A549 (cell line): ENCODE data around the gene PAXX. TPM values are rescaled to one million over a fixed set of nuclear protein-coding genes. Genes with fewer than 3 reads are reported as not detected.

Experiments
- ATAC-seq, 2 experiments: fragments of 200-7000 bp in 1 of 2; fragments of >200 bp in 1 of 2; cut with Nextera tagmentation in 1 of 2; cut with Tn5 transposase in 1 of 2; 3 replicates each; pipeline versions ENCODE4 v1.8.0 to v1.9.1; 2018 to 2020; ENCODE audit warnings: mild to moderate bottlenecking in 1 of 2, moderate library complexity in 1 of 2
- CTCF ChIA-PET: fragments of 300-600 bp; sonication (Branson Sonifier 250); formaldehyde crosslinking; extraction: SDS; loops from one replicate; lab custom pipeline; 2021; ENCODE audit warnings: antibody characterized with exemption, inconsistent platforms; lab: Yijun Ruan, JAX
- POLR2A ChIA-PET: fragments of 350-600 bp; formaldehyde crosslinking; extraction: SDS; loops from one replicate; lab custom pipeline; 2021; ENCODE audit warnings: antibody characterized with exemption, inconsistent platforms; lab: Yijun Ruan, JAX
- DNase-seq, 2 experiments: peaks; one replicate each; pipeline versions ENCODE4 v3.0.0 to v3.0.0-alpha.2; 2011 to 2016; ENCODE audit warnings: low read depth in 1 of 2, low spot score in 1 of 2
- FAIRE-seq: peaks from 2 replicates; lab custom pipeline; 2011; peaks lifted over from hg19 to GRCh38; lab: Jason Lieb, UNC
- H3K27ac ChIP-seq, 2 experiments: fragments of >200 bp; sonication (Bioruptor Twin); formaldehyde crosslinking; 3 replicates each; pipeline ENCODE4 v1.5.1; 2016 to 2017
- H3K4me1 ChIP-seq: fragments of >200 bp; sonication (Bioruptor Twin); formaldehyde crosslinking; 3 replicates; pipeline ENCODE4 v1.6.1; 2016
- H3K4me2 ChIP-seq: fragments of >200 bp; sonication (Bioruptor Twin); formaldehyde crosslinking; 3 replicates; pipeline ENCODE4 v1.6.1; 2016
- H3K4me3 ChIP-seq: fragments of >200 bp; sonication (Bioruptor Twin); formaldehyde crosslinking; 3 replicates; pipeline ENCODE4 v1.5.1; 2016
- H3K9me3 ChIP-seq: fragments of >200 bp; sonication (Bioruptor Twin); formaldehyde crosslinking; 3 replicates; pipeline ENCODE4 v1.6.1; 2016
- CBX8 ChIP-seq: fragments of 200-600 bp; sonication (generic); IDR thresholded peaks from 2 replicates; pipeline ENCODE4 v1.6.1; 2016
- CEBPB ChIP-seq, 2 experiments: fragments of >200 bp in 1 of 2; sonication (Bioruptor Twin) in 1 of 2; formaldehyde crosslinking in 1 of 2; IDR thresholded peaks; 2 replicates each; pipeline ENCODE4 v1.6.1; 2012 to 2016
- FOSB ChIP-seq: fragments of 250-450 bp; sonication (Bioruptor Pico); IDR thresholded peaks from 2 replicates; pipeline ENCODE4 v1.5.0; 2020; ENCODE audit warnings: mild to moderate bottlenecking, moderate library complexity
- HOXB13 ChIP-seq: fragments of 250-450 bp; sonication (Bioruptor Pico); IDR thresholded peaks from 2 replicates; pipeline ENCODE4 v1.5.0; 2020; ENCODE audit warnings: low read depth, mild to moderate bottlenecking, moderate library complexity
- JUNB ChIP-seq: fragments of >200 bp; sonication (Bioruptor Twin); formaldehyde crosslinking; IDR thresholded peaks from 2 replicates; pipeline ENCODE4 v1.6.1; 2016
- KDM5A ChIP-seq: fragments of 200-600 bp; sonication (generic); IDR thresholded peaks from 2 replicates; pipeline ENCODE4 v1.6.1; 2016; ENCODE audit warnings: antibody characterized with exemption, mild to moderate bottlenecking
- MYC ChIP-seq: IDR thresholded peaks from 2 replicates; pipeline ENCODE4 v1.6.1; 2012; ENCODE audit warnings: mild to moderate bottlenecking, inconsistent platforms, low read length, improper control_type of control experiment, borderline replicate concordance
- PHF8 ChIP-seq: fragments of 200-600 bp; sonication (generic); IDR thresholded peaks from 2 replicates; pipeline ENCODE4 v1.6.1; 2016; ENCODE audit warnings: low read depth, mild to moderate bottlenecking, antibody characterized with exemption, moderate library complexity, borderline replicate concordance
- RARB ChIP-seq: fragments of 250-450 bp; sonication (Bioruptor Pico); IDR thresholded peaks from 2 replicates; pipeline ENCODE4 v1.8.0; 2021; ENCODE audit warnings: mild to moderate bottlenecking, moderate library complexity
- SREBF2 ChIP-seq: fragments of 450-650 bp; IDR thresholded peaks from 2 replicates; pipeline ENCODE4 v1.6.1; 2014; ENCODE audit warnings: mild to moderate bottlenecking, moderate library complexity
- TFCP2L1 ChIP-seq: fragments of 250-450 bp; sonication (Bioruptor Pico); IDR thresholded peaks from 2 replicates; pipeline ENCODE4 v1.5.0; 2021; ENCODE audit warnings: mild to moderate bottlenecking
- TP53 ChIP-seq: fragments of 250-450 bp; sonication (Bioruptor Pico); IDR thresholded peaks from 2 replicates; pipeline ENCODE4 v1.5.0; 2021; ENCODE audit warnings: mild to moderate bottlenecking, moderate library complexity
- ZC3H11A ChIP-seq: fragments of 450-650 bp; IDR thresholded peaks from 2 replicates; pipeline ENCODE4 v1.6.1; 2014; ENCODE audit warnings: antibody characterized with exemption, mild to moderate bottlenecking
- WGBS: methylation state at CpG from one replicate; pipeline ENCODE4 v1.1.6; 2017; ENCODE audit errors: missing lambda C conversion rate; 5-methylcytosine and 5-hydroxymethylcytosine counted together
- polyA plus RNA-seq, 4 experiments: library from polyadenylated mRNA; depleted of rRNA in 3 of 4; stranded (reverse); fragments of >200 nt; fragmentation: RNase III in 1 of 4; extraction: RNeasy Plus Mini Kit Qiagen cat#74134 plus additional on column Dnase treatment in 1 of 4; gene quantifications; 2 replicates in 3 of 4; 3 replicates in 1 of 4; pipeline ENCODE4 v1.2.3, GENCODE V29; 2011 to 2017
- TF ChIP-seq, protein P1 (sequence below): fragments of 150-350 bp; IDR thresholded peaks from 2 replicates; pipeline ENCODE4 v1.6.1; 2014; ENCODE audit warnings: low read depth, mild to moderate bottlenecking, low read length
- TF ChIP-seq, protein P2 (sequence below): fragments of >200 bp; sonication (Bioruptor Twin); formaldehyde crosslinking; IDR thresholded peaks from 3 replicates; pipeline ENCODE4 v1.5.1; 2016
- TF ChIP-seq, protein P3 (sequence below): IDR thresholded peaks from 2 replicates; pipeline ENCODE4 v1.6.1; 2012

PAXX gene
- polyA plus RNA-seq, 2 of the 4 experiments (the other 2 are of a cell fraction), result 15.6 to 53.2 TPM

DNA sequence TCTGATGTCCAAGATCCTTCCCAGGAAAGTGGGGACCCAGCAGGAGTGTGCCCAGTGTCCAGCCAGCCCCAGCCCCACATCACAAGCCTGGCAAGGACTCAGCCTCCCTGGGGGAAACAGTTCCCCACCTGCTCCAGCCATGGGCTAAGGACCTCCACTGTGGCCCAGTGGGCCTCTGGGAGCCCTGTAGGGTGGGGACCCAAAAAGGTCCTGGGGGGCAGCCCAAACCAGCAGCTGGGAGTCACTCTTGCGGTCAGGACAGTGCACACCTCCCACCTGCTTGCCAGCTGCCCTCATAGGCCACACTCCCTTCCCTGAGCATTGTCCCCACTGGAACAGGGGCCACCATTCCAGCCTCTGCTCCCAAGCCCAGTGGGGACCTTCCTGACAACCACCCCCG, 34.2 kb downstream of the PAXX start:
- CTCF ChIA-PET, result interaction anchor here (0.9 to 20.4 kb wide), 16 partner anchors 11 to 260 kb away, joined by 3 to 282 read pairs (median 4); partner anchors contain the start of genes C8G, ENTPD2, FBXW5 and LCN12
- no peak for FAIRE-seq
- WGBS, result 100% methylated on average over 2 of the region's 2 CpGs

DNA sequence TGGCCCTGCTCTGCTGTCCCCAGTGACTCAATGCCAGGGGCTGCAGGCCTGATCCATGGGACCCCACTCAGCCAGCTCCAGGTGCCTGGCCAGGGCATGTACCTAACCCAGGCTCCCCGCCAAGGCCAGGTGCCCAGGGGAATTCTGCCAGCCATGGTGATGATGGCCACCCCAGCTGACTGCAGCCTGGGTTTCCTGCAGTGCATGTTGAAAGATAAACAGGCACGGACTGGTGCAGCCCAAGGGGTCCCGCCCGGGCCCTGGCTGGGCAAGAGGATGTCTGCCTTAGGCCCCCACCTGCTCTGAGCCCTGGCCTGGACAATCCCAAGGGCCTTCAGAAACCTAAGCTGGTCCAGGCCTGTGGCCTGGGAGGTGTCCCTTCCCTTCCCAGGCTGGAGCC, 34.6 kb downstream of the PAXX start:
- ChIA-PET POLR2A (no interaction called here), CTCF (interaction anchor here (0.7 to 20.4 kb wide), 18 partner anchors 10 to 250 kb away, joined by 3 to 282 read pairs (median 4); partner anchors contain the start of genes C8G, ENTPD2, FBXW5 and LCN12)
- no peak overlapping the region for H3K4me3 ChIP-seq
- peak overlapping the region in 1 of 2 experiments; percentile 92; a peak in 3 of 6 replicates for H3K27ac ChIP-seq
- no peak for FAIRE-seq
- ATAC-seq, result no peak
- H3K4me2 ChIP-seq, result peak overlapping the region; percentile 100
- TF ChIP-seq FOSB (CRISPR knock-in tag) (no peak), ZC3H11A (no peak), PHF8 (no peak), TFCP2L1 (CRISPR knock-in tag) (no peak), TP53 (CRISPR knock-in tag) (no peak), JUNB (no peak), HOXB13 (CRISPR knock-in tag) (no peak), CEBPB (IDR thresholded peaks at IDR 0.05) (no peak), RARB (CRISPR knock-in tag) (no peak), KDM5A (no peak), CBX8 (no peak), SREBF2 (no peak), MYC (no peak)
- TF ChIP-seq, protein P1, sequence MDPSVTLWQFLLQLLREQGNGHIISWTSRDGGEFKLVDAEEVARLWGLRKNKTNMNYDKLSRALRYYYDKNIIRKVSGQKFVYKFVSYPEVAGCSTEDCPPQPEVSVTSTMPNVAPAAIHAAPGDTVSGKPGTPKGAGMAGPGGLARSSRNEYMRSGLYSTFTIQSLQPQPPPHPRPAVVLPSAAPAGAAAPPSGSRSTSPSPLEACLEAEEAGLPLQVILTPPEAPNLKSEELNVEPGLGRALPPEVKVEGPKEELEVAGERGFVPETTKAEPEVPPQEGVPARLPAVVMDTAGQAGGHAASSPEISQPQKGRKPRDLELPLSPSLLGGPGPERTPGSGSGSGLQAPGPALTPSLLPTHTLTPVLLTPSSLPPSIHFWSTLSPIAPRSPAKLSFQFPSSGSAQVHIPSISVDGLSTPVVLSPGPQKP, result no peak
- TF ChIP-seq, protein P2, sequence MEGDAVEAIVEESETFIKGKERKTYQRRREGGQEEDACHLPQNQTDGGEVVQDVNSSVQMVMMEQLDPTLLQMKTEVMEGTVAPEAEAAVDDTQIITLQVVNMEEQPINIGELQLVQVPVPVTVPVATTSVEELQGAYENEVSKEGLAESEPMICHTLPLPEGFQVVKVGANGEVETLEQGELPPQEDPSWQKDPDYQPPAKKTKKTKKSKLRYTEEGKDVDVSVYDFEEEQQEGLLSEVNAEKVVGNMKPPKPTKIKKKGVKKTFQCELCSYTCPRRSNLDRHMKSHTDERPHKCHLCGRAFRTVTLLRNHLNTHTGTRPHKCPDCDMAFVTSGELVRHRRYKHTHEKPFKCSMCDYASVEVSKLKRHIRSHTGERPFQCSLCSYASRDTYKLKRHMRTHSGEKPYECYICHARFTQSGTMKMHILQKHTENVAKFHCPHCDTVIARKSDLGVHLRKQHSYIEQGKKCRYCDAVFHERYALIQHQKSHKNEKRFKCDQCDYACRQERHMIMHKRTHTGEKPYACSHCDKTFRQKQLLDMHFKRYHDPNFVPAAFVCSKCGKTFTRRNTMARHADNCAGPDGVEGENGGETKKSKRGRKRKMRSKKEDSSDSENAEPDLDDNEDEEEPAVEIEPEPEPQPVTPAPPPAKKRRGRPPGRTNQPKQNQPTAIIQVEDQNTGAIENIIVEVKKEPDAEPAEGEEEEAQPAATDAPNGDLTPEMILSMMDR, result no peak
- TF ChIP-seq, protein P3, sequence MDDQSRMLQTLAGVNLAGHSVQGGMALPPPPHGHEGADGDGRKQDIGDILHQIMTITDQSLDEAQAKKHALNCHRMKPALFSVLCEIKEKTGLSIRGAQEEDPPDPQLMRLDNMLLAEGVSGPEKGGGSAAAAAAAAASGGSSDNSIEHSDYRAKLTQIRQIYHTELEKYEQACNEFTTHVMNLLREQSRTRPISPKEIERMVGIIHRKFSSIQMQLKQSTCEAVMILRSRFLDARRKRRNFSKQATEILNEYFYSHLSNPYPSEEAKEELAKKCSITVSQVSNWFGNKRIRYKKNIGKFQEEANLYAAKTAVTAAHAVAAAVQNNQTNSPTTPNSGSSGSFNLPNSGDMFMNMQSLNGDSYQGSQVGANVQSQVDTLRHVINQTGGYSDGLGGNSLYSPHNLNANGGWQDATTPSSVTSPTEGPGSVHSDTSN, result no peak
- DNase-seq, result no peak
- no peaks in the 10 kb centered on the region for H3K9me3 ChIP-seq
- H3K4me1 ChIP-seq, result peaks cover 31% of the 10 kb centered on the region
- WGBS, result 88% methylated on average over 3 of the region's 4 CpGs

More for the DNA sequence above, 34.2 kb downstream of the PAXX start:
- Histone ChIP-seq H3K4me2 (peak overlapping the region; percentile 100; the same call in 1 of the 3 replicates), H3K9me3 (no peaks in the 10 kb centered on the region), H3K27ac (peak overlapping the region in 1 of 2 experiments; percentile 92; a peak in 2 of 6 replicates), H3K4me1 (peaks cover 30% of the 10 kb centered on the region), H3K4me3 (no peak overlapping the region)
- POLR2A ChIA-PET, result no interaction called here
- ATAC-seq (no peak), DNase-seq (no peak)
- TF ChIP-seq, protein P1, result no peak
